Measurements from ENCODE around the gene AXIN1.

Gene AXIN1

DNA sequence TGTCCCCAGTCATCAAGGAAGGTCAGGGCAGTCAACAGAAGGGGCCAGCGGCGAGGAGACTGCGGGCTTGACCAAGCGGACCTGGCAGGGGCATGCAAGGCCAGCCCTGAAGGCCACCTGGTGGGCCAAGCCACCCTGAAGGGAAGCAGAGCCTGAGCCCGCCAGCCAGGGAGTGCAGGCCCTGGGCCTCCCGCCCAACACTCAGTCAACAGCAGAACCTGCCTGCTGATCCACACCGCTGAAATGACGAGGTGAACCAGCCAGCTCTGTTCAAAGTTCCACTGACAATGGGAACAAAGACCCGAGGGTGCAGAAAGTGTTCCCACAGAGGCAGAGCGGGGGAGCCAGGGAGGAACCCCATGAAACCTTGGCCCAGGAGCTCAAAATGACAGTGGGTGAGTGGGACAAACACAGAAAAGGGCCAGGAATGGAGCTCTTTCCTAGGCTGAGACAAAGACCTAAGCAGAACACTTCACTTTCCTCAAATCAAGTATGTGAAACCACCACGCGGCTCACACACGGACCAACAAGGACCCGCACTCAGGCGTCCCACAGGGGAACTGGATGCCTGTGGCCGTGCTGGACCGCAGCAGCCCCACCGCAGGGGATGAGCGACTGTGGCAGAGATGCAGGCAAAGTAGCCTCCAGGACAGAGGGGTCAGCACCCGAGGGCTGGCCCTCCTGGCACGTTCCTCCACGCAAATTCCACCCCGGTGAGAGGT lies 12.0 kb downstream of the AXIN1 start:
- Histone ChIP-seq H3K4me2 (ENCODE audit: low read depth, low read length) (no peak overlapping the region), H3K4me3 (ENCODE audit: low read length) (no peak overlapping the region), H3F3A (ENCODE audit: insufficient read depth, low read length) (no peaks in the 10 kb centered on the region), H4K20me1 (ENCODE audit: insufficient read depth, low read length) (peaks cover 4% of the 10 kb centered on the region; the same call in 1 of the 2 replicates), H3K9me2 (replicated peaks; ENCODE audit: insufficient read depth, low read length) (no peaks in the 10 kb centered on the region), H3K9ac (ENCODE audit: low read length) (no peak overlapping the region), H3K27ac (ENCODE audit: low read length) (no peak overlapping the region), H3K4me1 (ENCODE audit: low read length) (no peaks in the 10 kb centered on the region), H3K36me3 (replicated peaks; ENCODE audit: insufficient read depth, low read length) (no peaks in the 10 kb centered on the region), H3K27me3 (replicated peaks; ENCODE audit: insufficient read depth, low read length) (no peaks in the 10 kb centered on the region), H3K79me2 (ENCODE audit: low read length) (peaks cover 94% of the 10 kb centered on the region), H2AFZ (ENCODE audit: low read length) (no peak overlapping the region), H3K9me3 (replicated peaks; ENCODE audit: insufficient read depth, low read length) (no peaks in the 10 kb centered on the region)
- TF ChIP-seq EZH2phosphoT487 (IDR thresholded peaks at IDR 0.05; ENCODE audit: low read length) (no peak), CTCF (IDR thresholded peaks at IDR 0.05; ENCODE audit: low read length) (no peak), EZH2 (optimal IDR thresholded peaks at IDR 0.05; ENCODE audit: low read depth, low read length) (no peak)
- no peak for DNase-seq

DNA sequence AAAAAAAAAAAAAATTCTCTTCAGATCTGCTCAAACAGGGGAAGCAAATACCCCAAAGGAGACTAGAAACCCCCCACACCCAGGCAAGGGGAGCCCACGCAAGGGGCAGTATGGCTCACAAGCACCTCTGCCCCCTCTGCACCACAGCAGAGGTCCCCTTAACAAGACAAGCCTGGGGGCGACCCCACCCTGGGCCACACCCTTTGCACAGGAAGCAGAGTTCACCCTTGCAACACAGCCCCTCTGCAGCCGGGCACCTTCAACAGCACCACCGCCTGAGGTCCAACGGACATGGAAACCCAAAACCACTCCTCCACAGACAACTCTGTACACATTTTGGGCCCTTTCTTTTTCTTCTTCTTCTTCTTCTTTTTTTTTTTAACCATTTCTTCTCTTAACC lies 12.8 kb downstream of the AXIN1 start:
- Histone ChIP-seq H3K4me3 (ENCODE audit: low read length) (no peak overlapping the region), H3K79me2 (ENCODE audit: low read length) (peaks cover 94% of the 10 kb centered on the region), H3K9me3 (replicated peaks; ENCODE audit: insufficient read depth, low read length) (no peaks in the 10 kb centered on the region), H4K20me1 (ENCODE audit: insufficient read depth, low read length) (peaks cover 4% of the 10 kb centered on the region; the same call in 1 of the 2 replicates), H3F3A (ENCODE audit: insufficient read depth, low read length) (no peaks in the 10 kb centered on the region), H3K4me2 (ENCODE audit: low read depth, low read length) (no peak overlapping the region), H3K4me1 (ENCODE audit: low read length) (no peaks in the 10 kb centered on the region), H3K9me2 (replicated peaks; ENCODE audit: insufficient read depth, low read length) (no peaks in the 10 kb centered on the region), H3K9ac (ENCODE audit: low read length) (no peak overlapping the region), H3K36me3 (replicated peaks; ENCODE audit: insufficient read depth, low read length) (no peaks in the 10 kb centered on the region), H3K27ac (ENCODE audit: low read length) (no peak overlapping the region), H3K27me3 (replicated peaks; ENCODE audit: insufficient read depth, low read length) (no peaks in the 10 kb centered on the region), H2AFZ (ENCODE audit: low read length) (no peak overlapping the region)
- no peak for DNase-seq
- TF ChIP-seq CTCF (IDR thresholded peaks at IDR 0.05; ENCODE audit: low read length) (no peak), EZH2phosphoT487 (IDR thresholded peaks at IDR 0.05; ENCODE audit: low read length) (no peak), EZH2 (optimal IDR thresholded peaks at IDR 0.05; ENCODE audit: low read depth, low read length) (no peak)

- Histone ChIP-seq H3K4me2 (ENCODE audit: low read depth, low read length) (no peak overlapping the region), H2AFZ (ENCODE audit: low read length) (no peak overlapping the region), H3K4me3 (ENCODE audit: low read length) (no peak overlapping the region), H3K4me1 (ENCODE audit: low read length) (no peaks in the 10 kb centered on the region), H3K27me3 (replicated peaks; ENCODE audit: insufficient read depth, low read length) (no peaks in the 10 kb centered on the region), H4K20me1 (ENCODE audit: insufficient read depth, low read length) (peaks cover 4% of the 10 kb centered on the region; the same call in 1 of the 2 replicates), H3K9ac (ENCODE audit: low read length) (no peak overlapping the region), H3K9me2 (replicated peaks; ENCODE audit: insufficient read depth, low read length) (no peaks in the 10 kb centered on the region), H3K36me3 (replicated peaks; ENCODE audit: insufficient read depth, low read length) (no peaks in the 10 kb centered on the region), H3K27ac (ENCODE audit: low read length) (no peak overlapping the region), H3K79me2 (ENCODE audit: low read length) (peaks cover 94% of the 10 kb centered on the region), H3F3A (ENCODE audit: insufficient read depth, low read length) (no peaks in the 10 kb centered on the region), H3K9me3 (replicated peaks; ENCODE audit: insufficient read depth, low read length) (no peaks in the 10 kb centered on the region)
- TF ChIP-seq EZH2phosphoT487 (IDR thresholded peaks at IDR 0.05; ENCODE audit: low read length): no peak
- TF ChIP-seq CTCF (IDR thresholded peaks at IDR 0.05; ENCODE audit: low read length): no peak
- no peak for TF ChIP-seq EZH2 (optimal IDR thresholded peaks at IDR 0.05; ENCODE audit: low read depth, low read length)
- no peak for DNase-seq
Observed at GRCh38 chr16:337975-338575, 14.4 kb downstream of the AXIN1 start.
